NCI-H2196 (cell line): ENCODE results near the gene SEPTIN6.
A peak's percentile ranks its signal among the peaks of the same experiment; 100 is the strongest.

Experiments
- DNase-seq: peaks from one replicate; lab custom pipeline; 2025; ENCODE audit not compliant: unreplicated experiment; lab: John Stamatoyannopoulos, UW

SEPTIN6 gene

GRCh38 chrX:119693040-119693995, at the start of gene SEPTIN6:
TSS of gene SEPTIN6 (minus strand) at chrX:119693168. CDS start at chrX:119693105, 63 bp downstream.
- peak; percentile 45 for DNase-seq

- DNase-seq, result no peak
Measured at GRCh38 chrX:119738742-119739141, 45.8 kb upstream of the SEPTIN6 start.

GRCh38 chrX:119736206-119736764, 43.3 kb upstream of the SEPTIN6 start:
- no peak for DNase-seq

- DNase-seq, result peak; percentile 34
Measured at GRCh38 chrX:119735467-119735866, 42.5 kb upstream of the SEPTIN6 start.

GRCh38 chrX:119734897-119735339, 42.0 kb upstream of the SEPTIN6 start:
- peak; percentile 53 for DNase-seq

GRCh38 chrX:119729408-119730201, 36.6 kb upstream of the SEPTIN6 start:
- peak; percentile 52 for DNase-seq

- DNase-seq, result no peak
Measured at GRCh38 chrX:119728487-119728886, 35.5 kb upstream of the SEPTIN6 start.

GRCh38 chrX:119726900-119727555, 34.1 kb upstream of the SEPTIN6 start:
- DNase-seq, result no peak

- no peak for DNase-seq
Measured at GRCh38 chrX:119721926-119722325, 29.0 kb upstream of the SEPTIN6 start.

- DNase-seq, result no peak
Measured at GRCh38 chrX:119721487-119721886, 28.5 kb upstream of the SEPTIN6 start.

- DNase-seq, result no peak
Measured at GRCh38 chrX:119709630-119710029, 16.7 kb upstream of the SEPTIN6 start.

- no peak for DNase-seq
Measured at GRCh38 chrX:119708936-119709335, 16.0 kb upstream of the SEPTIN6 start.

GRCh38 chrX:119706616-119707015, 13.6 kb upstream of the SEPTIN6 start:
- no peak for DNase-seq

GRCh38 chrX:119698845-119699244, 5.9 kb upstream of the SEPTIN6 start:
- DNase-seq, result peak; percentile 5

- DNase-seq, result no peak
Measured at GRCh38 chrX:119696251-119696890, 3.4 kb upstream of the SEPTIN6 start.

- no peak for DNase-seq
Measured at GRCh38 chrX:119695535-119696050, 2.6 kb upstream of the SEPTIN6 start.

GRCh38 chrX:119694601-119695534, 1.9 kb upstream of the SEPTIN6 start:
- no peak for DNase-seq

- DNase-seq, result no peak
Measured at GRCh38 chrX:119693996-119694451, 1.1 kb upstream of the SEPTIN6 start.
